Right hindlimb (tissue), 1 donor: ENCODE data around the gene DNAJC5G.
A peak's percentile ranks its signal among the peaks of the same experiment; 100 is the strongest.
"Not testable (repeated sequence)": the region's sequence is repeated elsewhere in the genome, so short reads cannot be mapped to it uniquely, and the experiment has no call there.

Experiments
- DNase-seq: peaks from one replicate; pipeline ENCODE4 v3.0.0-alpha.2; 2018

Gene DNAJC5G

DNA sequence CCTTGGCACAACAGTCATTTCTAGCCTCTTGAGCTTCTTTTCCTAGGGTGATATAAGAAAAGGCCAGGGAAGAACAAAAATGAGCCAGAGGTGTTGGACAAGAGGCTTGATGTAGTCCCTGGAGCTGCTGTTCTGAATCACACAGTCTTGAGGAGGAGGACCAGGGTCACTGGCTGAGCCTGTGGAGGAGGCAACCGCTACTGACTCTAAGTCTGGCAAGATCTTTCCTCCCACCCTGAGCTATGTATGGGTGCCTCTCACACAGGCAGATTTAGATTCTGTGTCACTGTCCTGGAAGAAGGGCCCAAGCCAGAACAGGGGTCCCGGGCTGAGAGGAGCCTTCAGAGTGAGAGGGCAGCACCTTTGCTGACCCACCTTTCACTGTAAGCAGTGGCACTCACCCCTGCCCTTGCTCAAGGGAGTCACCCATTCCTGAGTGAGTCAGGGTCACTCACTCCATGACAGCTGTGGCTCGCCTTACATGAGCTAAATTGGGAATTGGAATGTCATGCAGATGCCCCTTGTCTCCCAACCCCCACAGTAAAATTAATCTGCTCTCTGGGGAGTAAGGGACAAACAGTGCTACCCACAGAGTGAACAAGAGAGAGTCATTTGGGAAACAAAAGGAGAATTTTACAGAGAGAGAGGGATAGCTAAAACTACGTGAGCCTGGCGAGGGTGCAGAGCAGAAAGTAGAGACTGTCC lies 6.8 kb downstream of the DNAJC5G start, which contains the start of gene TRIM54:
Gene TRIM54, plus strand, starts transcription at position 575 of the 705 bp plus-strand sequence. CDS start 303 bp downstream, outside the sequence.
- no peak for DNase-seq

DNA sequence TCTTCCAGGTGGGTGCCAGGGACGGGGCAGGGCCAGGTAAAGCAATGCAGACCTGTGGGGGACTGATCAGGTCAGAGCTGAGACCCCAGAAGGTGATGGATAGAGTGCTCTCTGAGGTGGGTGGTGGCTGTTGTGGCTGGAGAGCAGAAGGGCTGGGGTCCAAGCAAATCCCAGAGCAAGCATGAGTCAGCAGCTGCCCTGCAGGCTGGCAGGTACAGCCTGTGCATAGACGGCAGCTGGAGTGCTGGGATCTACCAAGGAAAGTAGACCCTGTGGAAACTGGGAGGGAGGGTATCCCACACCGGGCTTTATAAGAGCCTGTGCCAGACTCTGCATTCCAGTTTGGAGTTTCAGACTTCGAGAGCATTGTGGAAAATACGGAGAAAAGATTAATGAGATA lies 7.7 kb downstream of the DNAJC5G start:
- no peak for DNase-seq

DNA sequence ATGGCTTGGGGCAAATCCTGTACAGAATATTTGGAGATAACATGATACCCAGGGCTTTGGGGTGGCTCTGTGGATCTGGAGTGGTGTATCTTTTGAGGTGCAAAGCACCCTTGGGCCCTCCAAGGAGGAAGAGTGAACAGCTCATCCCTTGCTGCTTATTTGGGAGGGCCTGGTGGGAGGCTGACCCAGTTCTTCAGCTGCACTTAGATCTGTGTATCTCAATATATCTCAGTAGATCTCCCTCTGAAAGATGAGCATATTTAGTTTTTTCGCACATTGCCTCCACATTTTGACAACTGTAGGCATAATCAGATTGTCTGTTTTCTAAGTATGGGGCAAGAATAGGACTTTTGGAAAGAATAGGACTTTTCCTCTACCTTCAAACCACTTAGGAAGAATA lies 9.8 kb downstream of the DNAJC5G start:
- no peak for DNase-seq

DNA sequence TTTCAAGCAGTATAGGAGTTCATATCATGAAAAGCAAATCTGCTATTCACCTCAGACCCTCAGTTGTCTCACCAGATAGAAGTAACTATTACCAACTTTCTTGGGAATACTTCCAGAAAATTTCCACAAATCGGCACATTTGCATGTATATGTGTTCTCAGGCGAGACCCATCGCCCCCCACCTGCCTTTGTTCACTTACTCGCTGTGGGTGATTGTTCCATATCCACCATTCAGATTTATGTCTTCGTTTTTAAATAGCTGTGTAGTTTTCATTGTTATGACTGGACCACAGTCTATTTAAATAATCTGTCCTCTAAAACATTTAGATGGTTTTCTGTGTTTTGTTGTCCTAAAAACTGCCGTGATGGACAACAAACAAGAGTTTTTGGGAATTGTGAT lies 10.2 kb downstream of the DNAJC5G start:
- DNase-seq: no peak

DNA sequence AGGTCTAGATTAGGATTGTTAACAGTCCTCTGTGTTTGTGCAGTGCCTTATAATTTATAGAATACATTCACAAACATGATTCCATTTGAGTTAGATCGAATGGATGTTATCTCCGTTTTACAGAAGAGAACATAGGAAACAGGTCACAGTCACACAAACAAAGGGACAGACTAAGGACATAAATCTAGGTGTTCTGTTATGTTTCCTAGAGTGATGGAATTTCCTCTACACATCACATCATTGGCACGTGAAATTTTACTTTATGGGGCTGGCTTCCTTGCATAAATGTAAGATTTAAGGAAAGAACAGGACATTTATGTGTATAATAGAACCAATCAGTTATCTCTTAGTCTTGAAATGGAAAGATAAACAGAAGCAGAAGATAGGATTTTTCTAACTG lies 13.4 kb downstream of the DNAJC5G start:
- DNase-seq: no peak

DNA sequence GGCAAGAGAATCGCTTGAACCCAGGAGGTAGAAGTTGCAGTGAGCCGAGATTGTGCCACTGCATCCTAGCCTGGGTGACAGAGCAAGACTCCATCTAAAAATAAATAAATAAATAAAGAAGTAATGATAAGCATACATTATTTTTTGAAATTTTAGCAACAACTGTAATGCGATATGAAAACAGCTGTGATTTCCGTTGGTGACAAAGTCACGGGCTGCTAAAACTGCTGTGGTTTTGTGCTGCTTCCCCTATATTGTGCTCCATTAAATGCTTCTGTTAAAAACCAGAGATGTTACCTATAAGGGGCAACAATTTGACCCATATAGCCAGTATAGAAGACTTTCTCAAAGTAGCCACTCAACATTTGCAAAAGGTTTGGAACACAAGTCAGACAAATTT lies 15.3 kb downstream of the DNAJC5G start:
- no peak for DNase-seq

DNA sequence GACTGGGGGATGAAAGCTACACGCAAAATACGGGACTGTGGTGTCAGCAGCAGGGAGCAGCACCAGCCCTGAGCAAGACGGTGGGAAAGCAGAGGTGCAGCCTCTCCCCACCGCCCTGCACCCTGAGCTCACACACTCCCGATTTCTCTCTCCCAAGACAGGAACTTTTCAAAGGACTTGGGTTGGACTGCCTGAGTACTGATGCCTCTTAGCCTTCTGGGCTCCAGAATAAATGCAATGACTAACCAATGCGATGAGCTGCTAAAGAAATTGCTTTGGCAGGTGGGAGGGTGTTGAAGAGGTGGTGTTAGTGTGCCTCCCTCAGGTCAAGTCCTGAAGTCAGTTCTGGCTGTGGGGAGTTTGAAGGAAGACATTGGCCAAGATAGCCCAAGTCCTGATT lies 16.6 kb downstream of the DNAJC5G start:
- no peak for DNase-seq

DNA sequence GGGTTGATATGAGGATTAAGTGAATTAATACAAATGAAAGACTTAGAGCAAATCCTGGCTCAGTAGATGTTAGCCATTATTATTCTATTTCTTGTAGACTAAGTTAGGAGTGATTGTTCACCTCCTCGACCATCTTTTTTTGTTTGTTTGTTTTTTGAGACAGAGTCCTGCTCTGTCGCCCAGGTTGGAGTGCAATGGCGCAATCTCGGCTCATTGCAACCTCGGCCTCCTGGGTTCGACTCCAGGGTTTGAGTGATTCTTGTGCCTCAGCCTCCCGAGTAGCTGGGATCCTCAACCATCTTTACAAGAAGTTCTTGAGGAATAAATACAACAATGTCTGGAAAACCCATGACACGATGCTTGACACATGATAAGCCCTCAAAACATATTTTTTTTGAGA lies 19.7 kb downstream of the DNAJC5G start:
- no peak for DNase-seq

DNA sequence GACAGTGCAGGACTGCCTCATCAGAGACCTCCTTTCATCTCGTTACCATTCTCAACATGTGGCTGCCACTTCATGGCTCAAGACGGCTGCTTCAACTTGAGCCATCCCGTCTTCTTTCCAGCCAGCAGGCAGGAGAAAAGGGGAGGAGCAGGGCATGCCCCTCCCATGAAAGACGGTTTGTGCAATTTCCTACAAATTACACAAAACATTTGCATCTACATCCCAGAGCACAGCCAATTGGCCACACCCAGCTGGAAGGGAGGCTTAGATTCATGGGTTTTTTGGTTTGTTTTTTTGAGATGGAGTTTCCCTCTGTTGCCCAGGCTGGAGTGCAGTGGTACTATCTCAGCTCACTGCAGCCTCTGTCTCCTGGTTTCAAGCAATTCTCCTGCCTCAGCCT lies 21.2 kb downstream of the DNAJC5G start:
- DNase-seq: no peak

DNA sequence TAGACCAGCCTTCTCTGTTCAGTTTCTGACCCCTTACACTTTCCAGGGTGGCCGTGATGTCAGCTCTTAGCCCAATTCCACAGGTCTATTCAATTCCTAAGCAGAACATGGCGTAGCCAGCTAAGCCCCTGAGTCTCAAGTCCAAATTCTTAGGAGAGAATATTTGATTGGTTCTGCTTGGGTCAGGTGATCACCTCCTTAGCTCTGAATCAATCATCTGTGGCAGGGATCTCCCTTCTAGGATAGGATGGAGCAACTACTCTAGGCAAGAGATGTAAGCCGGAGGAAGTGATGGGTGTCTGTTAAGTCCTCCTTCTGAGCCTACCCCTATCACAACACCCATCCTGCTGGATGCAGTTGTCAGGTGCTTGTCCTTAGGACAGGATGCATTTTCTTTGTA lies 22.0 kb downstream of the DNAJC5G start:
- no peak for DNase-seq

DNA sequence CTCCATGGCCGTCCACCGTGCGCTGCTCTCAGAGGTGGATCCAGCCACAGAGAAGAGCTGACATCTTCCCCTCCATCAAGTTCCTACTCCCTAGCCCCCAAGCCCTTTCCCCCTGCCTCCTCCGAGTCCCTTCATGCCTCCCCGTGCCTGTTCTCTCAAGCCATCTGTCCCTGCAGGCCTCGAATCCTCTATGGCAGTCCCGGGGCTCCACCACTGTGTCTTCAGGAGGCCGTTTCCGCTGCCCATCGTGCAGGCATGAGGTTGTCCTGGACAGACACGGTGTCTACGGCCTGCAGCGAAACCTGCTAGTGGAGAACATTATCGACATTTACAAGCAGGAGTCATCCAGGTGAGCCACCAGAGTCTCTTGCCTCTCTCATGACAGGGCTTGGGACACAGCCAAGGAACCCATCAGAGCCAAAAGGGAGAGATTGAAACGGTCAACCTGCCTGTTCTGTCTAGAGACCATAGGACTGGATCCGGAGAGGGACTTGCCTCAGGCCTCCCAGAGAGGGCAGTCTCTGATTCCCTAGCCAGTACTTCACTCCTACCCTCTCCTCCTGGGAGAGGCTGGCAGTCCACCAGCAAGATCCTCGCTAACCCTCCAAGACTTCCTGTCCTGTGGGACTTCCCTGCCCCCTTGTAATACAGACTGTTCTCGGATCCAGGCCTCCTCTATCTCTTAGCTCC lies 23.3 kb downstream of the DNAJC5G start:
- no peak for DNase-seq

DNA sequence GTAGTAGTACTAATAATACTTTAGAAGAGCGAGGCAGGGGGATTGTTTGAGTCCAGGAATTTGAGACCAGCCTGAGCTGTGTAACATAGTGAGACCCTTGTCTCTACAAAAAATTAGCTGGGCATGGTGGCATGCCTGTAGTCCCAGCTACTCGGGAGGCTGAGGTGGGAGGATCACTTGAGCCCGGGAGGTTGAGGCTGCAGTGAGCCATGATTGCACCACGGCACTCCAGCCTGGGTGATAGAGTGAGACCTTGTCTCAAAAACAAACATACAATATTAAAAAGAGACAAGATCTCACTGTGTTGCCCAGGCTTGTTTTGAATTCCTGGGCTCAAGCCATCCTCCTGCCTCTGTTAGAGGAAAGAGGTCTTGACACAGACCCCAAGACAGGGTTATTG lies 25.4 kb downstream of the DNAJC5G start:
- DNase-seq: not testable (repeated sequence)

DNA sequence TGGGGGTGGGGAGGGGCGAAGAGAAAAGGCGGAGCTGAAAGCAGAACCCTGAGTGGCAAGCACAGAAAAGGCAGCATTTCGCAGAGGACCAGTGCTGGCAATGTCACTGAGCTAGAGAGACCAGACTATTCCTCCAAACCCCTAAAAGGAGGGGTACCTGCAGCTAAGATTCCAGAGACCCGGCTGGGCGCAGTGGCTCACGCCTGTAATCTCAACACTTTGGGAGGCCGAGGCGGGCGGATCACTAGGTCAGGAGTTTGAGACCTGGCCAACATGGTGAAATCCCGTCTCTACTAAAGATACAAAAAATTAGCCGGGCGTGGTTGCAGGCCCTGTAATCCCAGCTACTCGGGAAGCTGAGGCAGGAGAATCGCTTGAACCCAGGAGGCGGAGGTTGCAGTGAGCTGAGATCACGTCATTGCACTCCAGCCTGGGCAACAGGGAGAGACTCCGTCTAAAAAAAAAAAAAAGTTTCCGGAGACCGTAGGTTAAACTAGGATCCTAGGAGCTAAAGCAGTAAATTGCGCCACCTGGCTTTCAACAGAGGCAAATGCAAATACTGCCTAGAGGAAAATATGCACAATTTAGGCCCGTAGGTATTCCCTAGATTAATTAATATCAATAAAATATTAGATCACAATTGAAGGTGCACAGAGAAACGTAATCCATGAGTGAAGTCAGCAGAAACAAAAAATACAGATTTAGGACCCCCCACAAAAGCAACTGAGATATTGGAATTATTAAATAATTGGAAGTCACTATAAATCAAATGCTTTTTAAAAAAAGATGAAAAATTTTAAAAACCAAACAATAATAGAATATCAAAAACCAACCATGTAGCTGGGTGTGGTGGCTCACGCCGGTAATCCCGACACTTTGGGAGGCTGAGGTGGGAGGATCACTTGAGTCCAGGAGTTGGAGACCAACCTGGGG lies 28.1 kb downstream of the DNAJC5G start:
- DNase-seq: no peak

DNA sequence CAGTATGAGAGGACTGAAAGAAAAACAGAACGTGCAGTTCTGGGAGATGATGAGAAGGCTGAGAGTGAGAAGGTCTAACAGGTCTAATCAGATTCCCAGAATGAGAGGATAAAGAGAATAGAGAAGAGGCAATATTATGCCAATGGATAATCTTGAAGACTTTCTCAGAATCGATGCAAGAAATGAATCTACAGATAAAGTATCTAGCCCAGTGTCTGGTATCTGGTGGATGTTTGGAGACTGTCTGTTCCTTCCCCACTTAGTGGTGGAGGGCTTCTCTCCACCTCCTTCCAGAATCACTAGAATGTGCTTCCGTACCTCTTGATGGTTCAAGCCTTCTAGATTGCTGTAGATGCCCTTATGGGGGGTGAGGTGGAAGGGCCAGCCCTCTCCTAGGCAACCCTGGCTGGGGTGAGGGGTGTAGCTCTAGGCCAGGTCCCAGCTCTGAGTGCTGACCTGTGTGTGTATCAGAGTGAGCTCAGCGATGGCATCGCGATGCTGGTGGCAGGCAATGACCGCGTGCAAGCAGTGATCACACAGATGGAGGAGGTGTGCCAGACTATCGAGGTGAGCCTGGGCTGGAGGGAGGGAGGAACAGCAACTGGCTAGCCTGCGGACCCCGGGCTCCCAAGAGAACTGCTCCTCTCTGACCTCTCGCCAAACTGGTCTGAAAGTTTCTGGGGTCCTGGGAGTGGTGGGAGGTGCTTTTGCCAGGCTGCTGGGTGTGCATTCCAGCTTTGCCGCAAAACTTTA lies 29.4 kb downstream of the DNAJC5G start:
- DNase-seq: no peak

DNA sequence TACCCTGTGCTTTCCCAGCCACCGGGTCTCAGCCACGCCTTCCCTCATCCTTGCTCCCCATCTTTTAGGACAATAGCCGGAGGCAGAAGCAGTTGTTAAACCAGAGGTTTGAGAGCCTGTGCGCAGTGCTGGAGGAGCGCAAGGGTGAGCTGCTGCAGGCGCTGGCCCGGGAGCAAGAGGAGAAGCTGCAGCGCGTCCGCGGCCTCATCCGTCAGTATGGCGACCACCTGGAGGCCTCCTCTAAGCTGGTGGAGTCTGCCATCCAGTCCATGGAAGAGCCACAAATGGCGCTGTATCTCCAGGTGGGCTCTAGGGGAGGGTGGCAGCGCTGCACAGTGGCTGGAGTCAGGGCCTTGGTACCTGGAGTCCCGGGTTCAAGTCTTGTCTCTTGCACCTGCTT lies 30.3 kb downstream of the DNAJC5G start:
- no peak for DNase-seq

DNA sequence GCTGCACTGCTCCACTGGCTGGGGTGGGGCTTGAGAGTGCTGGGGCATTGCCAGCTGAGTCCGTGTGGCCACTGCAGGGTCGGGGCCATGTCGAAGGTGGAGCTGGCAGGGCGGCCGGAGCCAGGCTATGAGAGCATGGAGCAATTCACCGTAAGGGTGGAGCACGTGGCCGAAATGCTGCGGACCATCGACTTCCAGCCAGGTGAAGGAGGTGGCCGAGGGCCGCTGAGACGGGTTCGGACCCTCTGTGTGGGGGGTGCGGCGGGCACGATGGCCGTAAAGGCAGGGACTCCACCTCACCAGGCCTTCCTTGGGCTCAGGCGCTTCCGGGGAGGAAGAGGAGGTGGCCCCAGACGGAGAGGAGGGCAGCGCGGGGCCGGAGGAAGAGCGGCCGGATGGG lies 30.9 kb downstream of the DNAJC5G start:
- no peak for DNase-seq

DNA sequence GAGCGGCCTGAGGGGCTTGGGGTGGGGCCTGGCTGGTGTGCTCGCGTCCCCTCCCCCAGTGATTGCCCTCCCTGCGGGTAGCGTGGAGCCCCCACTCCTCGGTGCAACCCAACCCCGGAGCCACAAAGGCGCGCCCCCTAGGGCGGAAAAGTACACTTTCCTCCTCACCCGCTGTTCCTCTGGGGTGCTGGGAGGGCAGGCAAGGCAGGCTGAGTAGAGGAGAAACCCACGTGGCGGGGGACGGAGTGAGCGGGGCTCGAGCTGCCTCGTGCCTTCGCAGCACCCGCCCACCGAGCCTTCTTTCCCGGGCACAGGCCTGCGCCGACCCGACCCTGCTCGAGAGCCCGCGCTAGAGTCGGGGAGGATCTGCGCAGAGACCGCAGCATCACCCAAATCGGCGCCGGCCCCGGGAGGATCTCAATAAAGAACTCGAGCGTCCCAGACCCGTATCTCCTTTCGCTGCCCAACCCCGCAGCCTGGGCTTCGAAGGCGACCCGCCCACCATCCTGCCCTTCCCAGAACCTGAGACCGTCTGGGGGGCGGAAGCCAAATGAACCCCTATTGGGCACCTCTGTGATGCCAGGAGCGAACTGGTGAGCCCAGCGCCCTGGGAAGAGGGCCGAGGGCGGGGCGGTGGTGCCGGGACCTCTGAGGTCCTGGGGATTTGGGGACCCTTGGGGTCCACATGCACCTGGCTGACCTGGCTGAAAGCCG lies 31.5 kb downstream of the DNAJC5G start:
- no peak for DNase-seq

DNA sequence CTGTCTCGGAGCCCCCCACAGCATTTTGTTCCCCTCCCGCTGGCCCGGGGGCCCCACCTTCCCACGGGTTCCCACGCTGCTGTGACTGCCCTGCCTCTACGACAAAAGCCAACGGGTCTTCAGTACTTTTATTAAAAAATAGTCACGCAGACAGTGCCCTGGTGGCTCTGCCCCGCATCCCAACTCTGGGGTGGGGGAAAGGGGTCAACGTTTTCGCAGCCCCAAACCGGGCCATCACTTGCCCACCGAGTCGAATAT lies 32.0 kb downstream of the DNAJC5G start:
- DNase-seq: no peak

DNA sequence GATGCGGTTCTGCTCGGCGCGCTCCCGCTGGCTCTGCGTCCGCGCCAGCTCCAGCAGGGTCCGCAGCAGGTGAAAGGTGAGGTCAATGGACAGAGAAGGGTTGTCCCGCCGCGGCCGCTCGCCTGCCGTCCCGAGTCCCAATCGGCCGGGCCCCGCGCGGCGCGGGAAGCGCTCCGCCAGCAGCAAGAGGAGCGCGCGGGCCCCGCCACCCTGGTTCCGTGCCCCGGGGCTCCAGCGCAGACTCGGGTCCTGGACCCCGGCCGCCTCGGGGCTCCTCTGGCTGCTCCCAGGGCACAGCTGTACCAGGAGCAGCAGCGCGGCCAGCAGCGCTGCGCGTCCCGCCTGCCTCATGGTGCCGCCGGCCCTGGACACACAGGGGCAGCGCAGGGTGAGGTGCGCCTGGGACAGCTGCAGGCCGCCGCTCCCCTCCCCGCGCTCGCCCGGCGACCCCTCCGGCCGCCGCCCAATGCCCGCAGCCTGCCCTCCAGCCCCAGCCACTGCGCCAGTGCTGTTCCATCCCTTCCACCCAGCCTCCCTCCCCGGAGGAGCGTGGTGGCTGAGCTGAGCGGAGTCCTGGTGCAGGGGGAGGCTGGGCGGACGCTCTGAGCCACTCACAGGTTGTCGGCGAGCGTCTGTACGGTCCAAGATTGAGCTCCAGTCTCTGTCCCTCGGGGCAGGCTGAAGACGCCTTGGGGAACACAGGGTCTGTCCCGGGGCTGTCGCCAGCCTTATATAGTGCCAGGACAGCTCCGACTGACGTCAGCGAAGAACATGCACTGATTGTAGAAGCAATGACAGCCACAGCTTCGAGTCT lies 32.5 kb downstream of the DNAJC5G start:
- DNase-seq: no peak

DNA sequence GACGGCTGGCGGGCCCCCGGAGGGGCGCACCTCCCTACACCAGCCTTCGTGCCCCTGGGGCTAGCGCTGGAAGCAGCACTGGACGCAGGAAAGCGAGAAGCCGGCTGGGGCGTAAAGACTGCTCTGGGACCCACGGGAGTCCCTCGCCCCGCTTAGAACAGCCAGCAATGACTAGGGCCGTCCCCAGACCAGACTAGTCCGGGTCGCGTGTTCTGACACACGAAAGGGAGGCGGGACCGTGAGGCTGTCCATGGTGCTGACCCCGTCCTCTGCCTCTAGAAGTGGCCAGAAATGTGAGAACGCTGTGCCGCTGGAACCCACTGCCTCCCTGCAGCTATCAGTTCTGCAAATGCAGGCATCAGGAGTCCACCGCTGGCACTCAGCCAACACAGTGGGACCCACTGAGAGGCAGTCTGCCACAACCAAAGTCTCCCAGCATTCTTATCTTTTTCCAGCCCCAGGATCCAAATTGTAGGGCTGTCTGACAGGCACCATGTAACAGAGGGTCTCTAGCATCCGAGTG lies 33.2 kb downstream of the DNAJC5G start, which contains the start of gene UCN:
Gene UCN, minus strand, starts transcription at position 87 of the 523 bp plus-strand sequence. CDS start 550 bp downstream, outside the sequence.
- DNase-seq: peak; percentile 80

DNA sequence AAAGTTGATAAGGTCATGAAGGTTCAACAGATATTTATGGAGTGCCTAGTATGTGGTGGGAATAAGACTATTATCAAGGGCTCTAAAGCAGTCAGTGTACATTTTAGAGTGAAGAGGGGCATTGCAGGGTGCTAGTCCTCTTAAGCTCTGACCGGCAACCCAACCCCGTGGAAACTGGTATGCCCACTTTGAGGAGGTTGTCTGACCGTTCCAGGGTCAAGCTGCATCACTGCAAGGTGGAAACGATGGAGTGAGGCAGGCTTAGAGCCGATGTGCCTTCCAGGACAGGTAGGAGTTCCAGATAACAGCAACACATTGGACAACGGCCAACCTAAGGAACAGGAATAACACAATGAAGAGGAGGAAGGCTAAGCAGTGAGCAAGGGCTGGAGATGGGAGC lies 34.4 kb downstream of the DNAJC5G start:
- DNase-seq: no peak
